Liver (tissue), 9 donors: ENCODE measurements around the gene ZDHHC4. TPM values are rescaled to one million over a fixed set of nuclear protein-coding genes. Genes with fewer than 3 reads are reported as not detected.
A peak's percentile ranks its signal among the peaks of the same experiment; 100 is the strongest.

Source experiments
- DNase-seq: peaks from one replicate; pipeline ENCODE4 v3.0.0-alpha.2; 2017; ENCODE audit warnings: low spot score
- H3K27ac ChIP-seq, 2 donors: one replicate each; pipeline ENCODE4 v1.7.0; 2013; ENCODE audit warnings: inconsistent platforms in 2 of 2, low read length in 2 of 2, control low read depth in 1 of 2, low read depth in 1 of 2, mild to moderate bottlenecking in 1 of 2
- H3K27me3 ChIP-seq, 4 donors: one replicate each; pipeline versions ENCODE4 v1.6.1 to v1.7.0; 2013; ENCODE audit warnings: low read length in 3 of 4, inconsistent platforms in 1 of 4, mild to moderate bottlenecking in 1 of 4, moderate library complexity in 1 of 4; ENCODE audit not compliant: control insufficient read depth in 4 of 4, insufficient read depth in 4 of 4
- H3K36me3 ChIP-seq, 4 donors: one replicate each; pipeline versions ENCODE4 v1.6.1 to v1.7.0; 2013; ENCODE audit warnings: low read length in 3 of 4, mild to moderate bottlenecking in 3 of 4, low read depth in 1 of 4, moderate library complexity in 1 of 4; ENCODE audit not compliant: control insufficient read depth in 4 of 4, insufficient read depth in 3 of 4
- H3K4me1 ChIP-seq, 4 donors: one replicate each; pipeline versions ENCODE4 v1.6.1 to v1.7.0; 2013; ENCODE audit warnings: low read length in 3 of 4, mild to moderate bottlenecking in 3 of 4, moderate library complexity in 1 of 4; ENCODE audit not compliant: control insufficient read depth in 4 of 4, insufficient read depth in 4 of 4
- H3K4me3 ChIP-seq, 3 donors: one replicate each; pipeline versions ENCODE4 v1.6.1 to v1.7.0; 2013; ENCODE audit warnings: low read length in 3 of 3, control low read depth in 1 of 3, low read depth in 1 of 3, mild to moderate bottlenecking in 1 of 3
- H3K9ac ChIP-seq, 2 donors: one replicate each; pipeline ENCODE4 v1.7.0; 2013; ENCODE audit warnings: low read length in 2 of 2, mild to moderate bottlenecking in 2 of 2, moderate library complexity in 2 of 2, control low read depth in 1 of 2, low read depth in 1 of 2
- H3K9me3 ChIP-seq, 4 donors: one replicate each; pipeline versions ENCODE4 v1.6.1 to v1.7.0; 2013; ENCODE audit warnings: low read length in 3 of 4; ENCODE audit not compliant: control insufficient read depth in 4 of 4
- EGR1 ChIP-seq, 2 donors: IDR thresholded peaks; 2 replicates each; pipeline ENCODE4 v1.6.1; 2016 to 2018; ENCODE audit warnings: antibody characterized with exemption in 2 of 2, low read depth in 2 of 2
- FOXA1 ChIP-seq: IDR thresholded peaks from 2 replicates; pipeline ENCODE4 v1.6.1; 2016; ENCODE audit warnings: antibody characterized with exemption
- FOXA2 ChIP-seq: IDR thresholded peaks from 2 replicates; pipeline ENCODE4 v1.6.1; 2016; ENCODE audit warnings: antibody characterized with exemption
- GABPA ChIP-seq, 2 donors: IDR thresholded peaks in 1 of 2; conservative IDR thresholded peaks in 1 of 2; 2 replicates each; pipeline ENCODE4 v1.6.1; 2016; ENCODE audit warnings: antibody characterized with exemption in 2 of 2, mild to moderate bottlenecking in 1 of 2, moderate library complexity in 1 of 2
- HNF4A ChIP-seq, 2 donors: conservative IDR thresholded peaks; 2 replicates each; pipeline ENCODE4 v1.6.1; 2016; ENCODE audit warnings: antibody characterized with exemption in 2 of 2, mild to moderate bottlenecking in 2 of 2
- HNF4G ChIP-seq: IDR thresholded peaks from 2 replicates; pipeline ENCODE4 v1.6.1; 2016; ENCODE audit warnings: antibody characterized with exemption
- JUND ChIP-seq, 2 donors: IDR thresholded peaks; 2 replicates each; pipeline ENCODE4 v1.6.1; 2016; ENCODE audit warnings: antibody characterized with exemption in 2 of 2
- MAX ChIP-seq: IDR thresholded peaks from 2 replicates; pipeline ENCODE4 v1.6.1; 2016; ENCODE audit warnings: antibody characterized with exemption
- RAD21 ChIP-seq, 2 donors: IDR thresholded peaks; 2 replicates each; pipeline ENCODE4 v1.6.1; 2016; ENCODE audit warnings: antibody characterized with exemption in 2 of 2, mild to moderate bottlenecking in 2 of 2
- RXRA ChIP-seq, 2 donors: IDR thresholded peaks; 2 replicates each; pipeline ENCODE4 v1.6.1; 2017 to 2018; ENCODE audit warnings: antibody characterized with exemption in 2 of 2, mild to moderate bottlenecking in 1 of 2
- SP1 ChIP-seq: IDR thresholded peaks from 2 replicates; pipeline ENCODE4 v1.6.1; 2018; ENCODE audit warnings: antibody characterized with exemption, mild to moderate bottlenecking
- TAF1 ChIP-seq: conservative IDR thresholded peaks from 2 replicates; pipeline ENCODE4 v1.6.1; 2016; ENCODE audit warnings: antibody characterized with exemption, mild to moderate bottlenecking
- YY1 ChIP-seq: IDR thresholded peaks from 2 replicates; pipeline ENCODE4 v1.6.1; 2016; ENCODE audit warnings: antibody characterized with exemption, mild to moderate bottlenecking
- ZBTB33 ChIP-seq: IDR thresholded peaks from 2 replicates; pipeline ENCODE4 v1.6.1; 2016; ENCODE audit warnings: antibody characterized with exemption
- WGBS: extraction: QIAGEN DNeasy Blood & Tissue Kit; methylation state at CpG from one replicate; pipeline ENCODE4 v1.1.7; 2013; 5-methylcytosine and 5-hydroxymethylcytosine counted together
- polyA plus RNA-seq, 2 donors: library from polyadenylated mRNA; stranded (reverse) in 1 of 2; unstranded in 1 of 2; fragments of 200-250 nt in 1 of 2; fragments of >200 nt in 1 of 2; fragmentation: Nextera tagmentation in 1 of 2; extraction: Ambion mirVana in 1 of 2; gene quantifications; one replicate each; pipeline versions ENCODE4 v1.2.1 to v1.2.3, GENCODE V29; 2013 to 2015
- total RNA-seq, 2 donors: library from RNA; depleted of rRNA; stranded (reverse); fragments of >200 nt; gene quantifications; one replicate each; pipeline ENCODE4 v1.2.3, GENCODE V29; 2014
- TF ChIP-seq, protein P1 (sequence below): IDR thresholded peaks from 2 replicates; pipeline ENCODE4 v1.6.1; 2016; ENCODE audit warnings: antibody characterized with exemption
- TF ChIP-seq, protein P2 (sequence below): IDR thresholded peaks from 2 replicates; pipeline ENCODE4 v1.6.1; 2016; ENCODE audit warnings: antibody characterized with exemption, mild to moderate bottlenecking
- donor health status: healthy.
- donor health status: healthy.
- donor health status: healthy.
- donor health status: healthy.
- donor health status: healthy.

ZDHHC4 gene
- total and polyA plus RNA-seq, 4 donors = 32.1 to 46.8 (median 34.9) TPM

DNA sequence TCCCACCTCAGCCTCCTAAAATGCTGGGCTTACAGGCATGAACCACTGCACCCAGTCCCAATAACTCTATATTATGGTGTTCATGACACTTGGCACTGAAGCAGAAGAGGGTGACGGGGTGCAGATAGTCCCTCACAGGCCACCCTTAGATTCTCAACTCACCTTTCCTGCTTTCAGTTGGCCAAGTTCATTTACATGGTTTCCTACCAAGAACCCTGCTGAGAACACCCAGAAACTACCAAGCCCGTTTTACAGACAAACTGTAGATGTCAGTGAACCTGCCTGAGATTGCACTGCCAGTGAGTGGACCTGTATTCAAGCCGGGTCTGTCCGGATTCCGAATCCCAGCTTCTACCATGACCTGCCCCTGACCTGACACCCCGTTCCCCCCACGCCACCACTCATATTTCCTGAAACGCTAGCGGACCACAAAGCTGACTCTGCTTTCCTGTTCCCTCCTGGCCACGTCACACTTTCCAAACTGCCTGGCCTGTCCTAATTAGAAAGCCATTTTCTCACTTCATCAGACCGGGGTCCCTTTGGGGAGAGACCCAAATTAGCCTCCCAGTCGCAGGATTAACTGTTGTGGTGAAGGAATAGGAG lies 43.3 kb upstream of the ZDHHC4 start:
- H3K9ac ChIP-seq = no peak overlapping the region
- 45% methylated on average over 12 of the region's 12 CpGs for WGBS
- peaks cover 4 to 7% (median 5%) of the 10 kb centered on the region in 4 donors for H3K4me1 ChIP-seq
- H3K27ac ChIP-seq = no peak overlapping the region
- H3K27me3 ChIP-seq = peaks cover 0 to 9% (median 5%) of the 10 kb centered on the region in 4 donors
- no peak overlapping the region for H3K4me3 ChIP-seq
- no peak for TF ChIP-seq GABPA (IDR thresholded peaks at IDR 0.05 in 1 of 2, conservative IDR thresholded peaks at IDR 0.05 in 1 of 2)
- no peak for TF ChIP-seq ZBTB33
- TF ChIP-seq, protein P1, sequence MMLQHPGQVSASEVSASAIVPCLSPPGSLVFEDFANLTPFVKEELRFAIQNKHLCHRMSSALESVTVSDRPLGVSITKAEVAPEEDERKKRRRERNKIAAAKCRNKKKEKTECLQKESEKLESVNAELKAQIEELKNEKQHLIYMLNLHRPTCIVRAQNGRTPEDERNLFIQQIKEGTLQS = no peak
- TF ChIP-seq TAF1 = no peak
- TF ChIP-seq, protein P2, sequence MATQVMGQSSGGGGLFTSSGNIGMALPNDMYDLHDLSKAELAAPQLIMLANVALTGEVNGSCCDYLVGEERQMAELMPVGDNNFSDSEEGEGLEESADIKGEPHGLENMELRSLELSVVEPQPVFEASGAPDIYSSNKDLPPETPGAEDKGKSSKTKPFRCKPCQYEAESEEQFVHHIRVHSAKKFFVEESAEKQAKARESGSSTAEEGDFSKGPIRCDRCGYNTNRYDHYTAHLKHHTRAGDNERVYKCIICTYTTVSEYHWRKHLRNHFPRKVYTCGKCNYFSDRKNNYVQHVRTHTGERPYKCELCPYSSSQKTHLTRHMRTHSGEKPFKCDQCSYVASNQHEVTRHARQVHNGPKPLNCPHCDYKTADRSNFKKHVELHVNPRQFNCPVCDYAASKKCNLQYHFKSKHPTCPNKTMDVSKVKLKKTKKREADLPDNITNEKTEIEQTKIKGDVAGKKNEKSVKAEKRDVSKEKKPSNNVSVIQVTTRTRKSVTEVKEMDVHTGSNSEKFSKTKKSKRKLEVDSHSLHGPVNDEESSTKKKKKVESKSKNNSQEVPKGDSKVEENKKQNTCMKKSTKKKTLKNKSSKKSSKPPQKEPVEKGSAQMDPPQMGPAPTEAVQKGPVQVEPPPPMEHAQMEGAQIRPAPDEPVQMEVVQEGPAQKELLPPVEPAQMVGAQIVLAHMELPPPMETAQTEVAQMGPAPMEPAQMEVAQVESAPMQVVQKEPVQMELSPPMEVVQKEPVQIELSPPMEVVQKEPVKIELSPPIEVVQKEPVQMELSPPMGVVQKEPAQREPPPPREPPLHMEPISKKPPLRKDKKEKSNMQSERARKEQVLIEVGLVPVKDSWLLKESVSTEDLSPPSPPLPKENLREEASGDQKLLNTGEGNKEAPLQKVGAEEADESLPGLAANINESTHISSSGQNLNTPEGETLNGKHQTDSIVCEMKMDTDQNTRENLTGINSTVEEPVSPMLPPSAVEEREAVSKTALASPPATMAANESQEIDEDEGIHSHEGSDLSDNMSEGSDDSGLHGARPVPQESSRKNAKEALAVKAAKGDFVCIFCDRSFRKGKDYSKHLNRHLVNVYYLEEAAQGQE = no peak
- TF ChIP-seq YY1 = no peak
- TF ChIP-seq MAX = no peak
- TF ChIP-seq FOXA1 = no peak
- no peak for TF ChIP-seq FOXA2
- TF ChIP-seq EGR1 (IDR thresholded peaks at IDR 0.05; ENCODE audit: low read depth in 2 of 2) = no peak
- TF ChIP-seq HNF4G = no peak
- H3K9me3 ChIP-seq = no peaks in the 10 kb centered on the region
- H3K36me3 ChIP-seq = no peaks in the 10 kb centered on the region
- no peak for DNase-seq

DNA sequence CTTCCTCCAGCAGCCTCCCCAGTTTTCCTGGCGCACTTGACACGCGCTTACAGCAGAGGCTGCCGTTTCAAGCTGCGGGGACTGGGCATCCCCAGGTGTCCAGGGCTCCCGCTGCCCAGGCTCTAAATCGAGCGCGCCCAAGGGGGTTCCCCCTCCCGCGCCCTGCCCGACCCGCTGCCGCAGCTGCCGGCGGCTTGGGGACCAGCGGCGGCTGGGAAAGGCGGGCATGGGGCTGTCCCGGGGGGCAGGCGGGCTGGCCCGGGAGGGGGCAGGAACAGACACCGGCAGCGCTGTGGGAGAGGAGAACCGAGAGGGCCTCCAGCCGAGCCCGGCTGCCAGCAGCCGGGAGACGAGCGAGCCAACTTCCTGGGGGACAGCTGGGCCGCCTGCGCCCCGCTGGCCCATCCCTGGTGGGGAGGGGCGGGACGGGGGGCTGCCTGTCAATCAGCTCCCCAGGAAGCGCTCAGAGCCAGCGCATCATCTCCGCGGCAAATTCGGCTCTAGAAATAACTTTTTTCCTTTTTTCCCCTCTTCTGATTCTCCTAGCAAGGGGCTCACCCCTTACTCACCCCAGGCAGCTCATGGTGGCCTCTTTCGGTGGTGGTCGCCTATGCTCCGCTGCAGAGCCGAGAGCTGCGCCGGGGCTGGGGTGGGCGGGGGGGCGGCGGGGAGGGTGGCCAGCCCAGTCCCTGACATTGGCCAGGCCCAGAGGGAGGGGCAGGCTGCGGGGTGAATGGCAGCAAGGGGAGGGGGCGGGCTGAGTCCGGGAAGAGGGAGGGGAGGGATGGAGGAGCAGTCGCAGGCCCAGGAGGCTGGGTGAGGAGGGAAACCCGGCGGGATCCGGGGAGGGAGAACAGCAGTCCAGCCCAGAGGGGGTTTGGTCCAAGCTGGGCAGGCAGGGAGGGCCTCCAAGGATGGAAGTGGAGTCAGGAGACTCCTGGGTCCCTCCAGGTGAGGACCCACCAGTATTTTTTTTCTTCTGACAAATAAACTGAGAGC lies 40.7 kb upstream of the ZDHHC4 start:
- Histone ChIP-seq H3K27ac (no peak overlapping the region), H3K9ac (no peak overlapping the region), H3K9me3 (no peaks in the 10 kb centered on the region), H3K4me3 (peak overlapping the region in 1 of 3 donors; percentile 22), H3K27me3 (peaks cover 0 to 9% (median 4%) of the 10 kb centered on the region in 4 donors), H3K36me3 (no peaks in the 10 kb centered on the region), H3K4me1 (peaks cover 0 to 3% (median 0%) of the 10 kb centered on the region in 4 donors)
- DNase-seq = no peak
- 3% methylated on average over 56 of the region's 56 CpGs for WGBS
- TF ChIP-seq, protein P1 = no peak
- TF ChIP-seq TAF1 = no peak
- TF ChIP-seq GABPA (IDR thresholded peaks at IDR 0.05 in 1 of 2, conservative IDR thresholded peaks at IDR 0.05 in 1 of 2) = no peak
- TF ChIP-seq EGR1 (IDR thresholded peaks at IDR 0.05; ENCODE audit: low read depth in 2 of 2) = no peak
- TF ChIP-seq JUND (IDR thresholded peaks at IDR 0.05) = no peak
- no peak for TF ChIP-seq RAD21 (IDR thresholded peaks at IDR 0.05)
- TF ChIP-seq, protein P2 = no peak
- no peak for TF ChIP-seq SP1
- TF ChIP-seq ZBTB33 = no peak
- TF ChIP-seq HNF4G = no peak
- TF ChIP-seq HNF4A (conservative IDR thresholded peaks at IDR 0.05) = no peak
- TF ChIP-seq RXRA (IDR thresholded peaks at IDR 0.05) = no peak
- no peak for TF ChIP-seq FOXA1
- TF ChIP-seq FOXA2 = no peak
- TF ChIP-seq YY1 = no peak
